Hematopoietic multipotent progenitor cell treated with erythropoietin and hydrocortisone succinate and interleukin-3 and kit ligand, for 17 days (in vitro differentiated cells): ENCODE data around the gene TSPAN32.
"Not testable (repeated sequence)": the region's sequence is repeated elsewhere in the genome, so short reads cannot be mapped to it uniquely, and the experiment has no call there.

Experiments
- DNase-seq: peaks from one replicate; pipeline ENCODE4 v3.0.0-alpha.2; 2015; ENCODE audit warnings: low spot score

TSPAN32 gene

GRCh38 chr11:2267306-2267850, 34.4 kb upstream of the TSPAN32 start:
- DNase-seq, result no peak

DNA sequence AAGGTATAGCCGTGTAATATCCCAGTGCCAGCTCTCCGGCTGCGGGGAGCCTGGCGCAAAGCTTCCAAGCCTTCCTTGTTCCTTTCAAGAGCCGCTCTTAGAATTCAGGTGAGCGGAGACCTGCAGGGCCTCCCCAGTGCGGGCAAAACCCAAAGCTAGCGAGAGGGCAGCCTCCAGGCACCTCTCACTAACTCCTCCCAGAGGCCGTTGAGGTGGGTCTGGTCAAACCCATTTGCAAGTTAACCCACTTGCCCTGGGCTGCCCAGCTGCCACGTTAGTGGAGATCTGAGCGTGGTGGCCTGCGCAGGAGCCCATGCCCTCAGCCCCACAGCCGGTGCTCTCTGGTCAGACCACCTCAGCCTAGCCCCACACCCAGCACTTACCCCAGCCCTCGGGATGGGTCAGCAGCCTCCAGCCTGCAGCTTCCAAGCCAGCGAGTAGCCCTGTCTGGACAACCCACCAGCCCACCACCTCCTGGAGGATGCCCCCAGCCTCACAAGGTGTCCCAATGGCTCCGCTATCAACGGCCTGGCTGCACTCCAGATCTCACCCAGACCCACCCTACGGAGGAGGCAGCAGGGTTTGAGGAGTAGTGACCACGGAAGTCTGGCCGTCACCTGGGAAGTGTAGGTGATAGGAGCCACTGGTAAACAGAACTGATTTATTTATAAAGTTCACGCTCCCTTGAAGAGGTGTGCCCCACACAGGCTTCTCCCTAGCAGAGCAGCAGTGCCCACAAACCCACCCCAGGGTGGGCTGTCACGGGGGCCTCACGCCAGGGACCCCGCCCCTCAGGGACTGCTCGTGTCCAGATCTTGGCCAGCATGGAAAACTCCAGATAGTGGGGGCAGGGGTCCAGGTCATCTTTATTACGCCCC, 33.7 kb upstream of the TSPAN32 start:
- no peak for DNase-seq

GRCh38 chr11:2268729-2269600, 32.8 kb upstream of the TSPAN32 start:
- no peak for DNase-seq

- no peak for DNase-seq
These were observed 32.1 kb upstream of the TSPAN32 start for GRCh38 chr11:2269601-2270321.

- DNase-seq, result no peak
These were observed 31.3 kb upstream of the TSPAN32 start, which contains the start of gene ASCL2 for GRCh38 chr11:2270322-2271076. Gene ASCL2 (minus strand): TSS chr11:2270588. CDS start chr11:2270332, 256 bp downstream.

GRCh38 chr11:2271077-2271326, 30.8 kb upstream of the TSPAN32 start:
- no peak for DNase-seq

DNA sequence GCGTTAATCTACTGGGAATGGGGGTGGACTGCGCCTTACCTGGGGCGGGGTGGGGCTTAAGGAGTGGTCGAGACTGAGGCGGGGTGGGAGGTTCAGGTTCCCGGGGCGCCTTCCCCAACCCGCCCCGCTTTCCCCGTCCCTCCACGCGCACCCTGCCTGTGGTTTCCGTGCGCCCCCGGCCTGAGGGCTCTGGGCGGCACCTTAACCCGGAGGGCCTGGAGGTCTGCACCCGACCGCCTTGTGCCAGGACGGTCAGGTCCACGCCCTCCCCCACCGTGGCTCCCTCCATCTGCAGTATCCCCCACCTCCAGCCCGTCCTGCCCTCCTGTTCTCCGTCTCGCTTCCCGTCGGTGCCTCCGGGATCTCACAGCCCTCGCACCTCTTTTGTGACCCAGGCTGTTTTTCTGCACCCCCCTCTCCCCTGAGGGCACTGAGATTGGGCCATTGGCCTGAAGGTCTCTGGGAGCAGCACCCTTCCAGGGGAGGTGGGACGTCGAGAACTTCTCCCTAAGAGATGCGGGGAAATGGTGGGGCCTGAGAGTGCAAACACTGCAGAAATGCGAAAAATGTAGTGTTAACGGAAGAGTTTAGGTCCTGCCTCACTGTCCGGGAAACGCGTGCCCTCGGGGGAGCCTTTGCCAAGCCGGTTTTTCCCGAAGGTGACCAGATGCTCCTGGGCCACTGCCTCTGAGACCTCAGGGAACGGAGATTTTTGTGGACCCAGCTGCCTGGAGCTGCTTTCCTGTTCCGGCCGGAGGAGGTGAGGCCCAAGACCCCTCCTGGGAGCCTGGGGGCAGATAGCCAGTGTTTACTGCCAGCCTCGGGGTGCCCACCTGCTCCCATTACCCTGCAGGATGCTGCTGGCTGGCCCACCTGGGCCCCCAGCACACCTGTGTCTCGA, 30.2 kb upstream of the TSPAN32 start:
- DNase-seq, result no peak

DNA sequence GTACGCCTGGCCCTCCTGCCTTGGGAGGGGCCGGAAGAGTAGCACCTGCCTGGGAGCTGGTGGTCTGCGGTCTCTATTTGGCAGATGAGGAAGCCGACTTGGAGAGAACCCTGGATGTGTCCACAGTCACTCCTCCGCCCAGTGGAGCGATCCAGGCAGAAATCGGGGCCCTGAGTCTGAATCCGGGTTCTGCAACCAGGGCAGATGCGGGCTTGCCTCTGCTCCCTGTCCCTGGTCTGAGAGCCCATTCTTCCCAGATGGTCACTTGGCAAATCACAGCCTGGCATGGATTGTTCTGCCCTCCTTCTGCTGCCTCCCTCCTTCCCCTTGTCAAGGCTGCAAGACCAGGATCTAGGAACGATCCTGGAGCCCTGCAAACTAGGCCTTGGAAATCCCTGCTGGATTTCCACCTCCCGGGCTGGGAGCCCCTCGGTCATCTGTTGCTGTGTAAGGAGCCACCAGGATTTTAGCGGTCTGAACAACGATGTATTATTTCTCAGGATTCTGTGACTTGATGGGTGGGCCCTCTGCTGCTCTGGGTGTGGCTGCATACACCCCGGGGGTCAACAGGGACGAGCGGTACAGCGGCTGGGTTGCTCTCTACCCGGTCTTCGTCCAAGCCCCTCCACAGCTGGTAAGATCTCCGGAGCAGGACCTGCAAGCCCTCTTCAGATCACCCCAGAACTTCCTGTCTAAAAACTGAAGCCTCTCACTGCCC, 29.4 kb upstream of the TSPAN32 start:
- DNase-seq, result no peak

DNA sequence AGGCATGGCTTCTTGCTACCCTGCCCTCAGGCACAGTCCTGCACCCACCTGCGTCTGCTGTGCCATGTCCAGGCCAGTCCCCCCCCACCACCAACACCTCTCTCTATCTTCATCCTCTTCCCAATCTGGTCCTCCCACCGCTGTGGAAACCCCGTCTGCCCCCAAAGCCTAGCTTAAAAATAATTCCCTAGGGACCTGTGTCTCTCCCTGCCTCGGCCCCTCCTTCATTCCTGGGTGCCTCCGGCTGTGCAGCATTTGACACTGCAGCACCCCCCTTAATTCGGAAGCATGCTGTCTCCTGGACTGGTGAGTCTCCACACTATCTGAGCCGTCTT, 28.9 kb upstream of the TSPAN32 start:
- no peak for DNase-seq

GRCh38 chr11:2273311-2273710, 28.5 kb upstream of the TSPAN32 start:
- DNase-seq, result no peak

DNA sequence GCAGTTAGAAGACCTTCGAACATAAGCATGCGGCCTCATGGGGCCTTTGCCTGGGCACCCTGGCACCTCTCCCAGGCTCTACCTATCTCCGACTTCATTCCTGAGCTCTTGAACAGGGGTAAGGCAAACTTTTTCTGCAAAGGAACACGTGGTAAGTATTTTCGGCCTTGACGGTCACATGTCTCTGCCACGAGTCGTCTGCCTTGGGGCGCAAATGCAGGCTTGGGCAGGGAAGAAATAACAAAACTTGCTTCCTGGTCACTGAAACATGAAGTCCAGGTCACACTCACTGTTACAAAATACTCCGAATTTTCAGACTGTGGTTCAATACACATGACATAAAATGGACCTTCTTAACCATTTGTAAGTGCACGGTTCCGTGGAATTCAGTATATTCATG, 28.0 kb upstream of the TSPAN32 start:
- no peak for DNase-seq

DNA sequence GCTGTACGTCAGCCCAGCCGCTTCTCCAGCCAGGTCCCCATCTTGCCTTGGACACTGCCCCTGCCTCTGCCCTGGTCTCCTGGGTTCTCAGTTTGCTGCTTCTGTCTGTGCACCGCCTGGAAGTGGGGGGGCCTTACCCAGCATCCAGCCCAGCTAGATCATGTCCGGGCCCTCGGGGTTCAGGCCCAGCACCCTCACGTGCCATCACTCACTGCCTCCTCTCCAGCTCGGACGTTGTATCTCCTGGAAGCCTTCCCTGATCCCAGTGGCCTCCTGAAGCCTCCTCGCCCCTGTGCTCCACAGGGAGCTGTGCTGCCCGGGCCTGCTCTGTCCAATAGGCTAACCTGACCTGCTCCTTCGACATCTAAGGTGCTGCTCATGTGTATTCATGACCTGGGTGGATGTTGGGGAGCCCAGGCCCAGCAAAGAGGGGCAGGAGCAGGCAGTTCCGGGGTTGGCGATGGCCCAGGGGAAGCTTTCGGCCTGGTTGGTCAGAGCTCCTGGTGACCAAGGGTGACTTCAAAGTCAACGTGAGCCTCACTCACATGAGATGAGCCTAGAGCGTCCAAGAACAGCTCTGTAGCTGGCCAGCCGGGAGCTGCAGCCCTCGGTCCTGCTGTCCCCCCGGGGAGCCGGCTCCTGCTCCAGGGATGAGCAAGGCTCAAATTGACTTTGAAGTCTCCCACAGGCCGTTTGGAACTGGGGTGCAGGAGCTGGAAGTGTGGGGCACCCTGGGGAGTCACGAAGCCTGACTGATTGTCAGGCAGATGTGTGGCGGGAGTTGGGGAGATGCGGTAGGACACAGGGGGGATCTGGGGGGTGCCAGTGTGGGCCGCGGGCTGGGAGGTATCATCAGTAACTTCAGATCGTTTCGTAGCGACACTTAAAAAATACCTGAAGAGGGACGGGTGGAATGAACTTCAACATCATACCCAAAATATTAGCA, 26.2 kb upstream of the TSPAN32 start:
- DNase-seq, result no peak

DNA sequence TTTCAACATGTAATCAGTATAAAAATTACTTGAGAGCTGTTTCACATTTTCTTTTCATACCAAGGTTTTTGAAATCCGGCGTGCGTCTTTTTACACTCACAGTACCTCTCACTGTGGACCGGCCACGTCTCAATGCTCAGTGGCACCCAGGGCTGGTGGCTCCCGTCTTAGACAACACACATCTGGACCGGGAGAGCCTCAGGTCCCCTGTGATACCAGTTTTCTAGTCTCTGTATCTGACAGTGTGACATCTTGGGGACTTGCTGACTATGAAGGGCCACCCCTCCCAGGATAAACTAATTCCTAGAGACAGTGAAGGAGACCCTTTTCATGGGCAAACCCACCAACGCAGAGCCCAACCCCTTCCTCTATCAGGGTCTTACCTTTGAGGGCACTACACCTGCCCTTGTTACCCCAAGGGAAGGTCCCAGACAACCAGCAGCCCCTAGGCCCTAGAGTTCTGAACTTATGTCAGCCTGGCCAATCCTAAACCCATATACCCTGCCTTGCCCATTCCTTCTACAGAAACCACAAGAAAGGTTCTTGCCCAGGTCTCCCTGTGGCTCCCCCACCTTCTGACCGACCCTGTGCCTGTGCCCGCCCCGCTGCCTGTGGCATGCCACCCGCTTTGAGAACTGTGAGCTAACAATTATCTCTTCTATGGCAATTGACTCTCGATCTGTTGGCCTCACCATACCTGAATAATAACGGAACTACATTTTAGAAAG, 25.4 kb upstream of the TSPAN32 start:
- no peak for DNase-seq

DNA sequence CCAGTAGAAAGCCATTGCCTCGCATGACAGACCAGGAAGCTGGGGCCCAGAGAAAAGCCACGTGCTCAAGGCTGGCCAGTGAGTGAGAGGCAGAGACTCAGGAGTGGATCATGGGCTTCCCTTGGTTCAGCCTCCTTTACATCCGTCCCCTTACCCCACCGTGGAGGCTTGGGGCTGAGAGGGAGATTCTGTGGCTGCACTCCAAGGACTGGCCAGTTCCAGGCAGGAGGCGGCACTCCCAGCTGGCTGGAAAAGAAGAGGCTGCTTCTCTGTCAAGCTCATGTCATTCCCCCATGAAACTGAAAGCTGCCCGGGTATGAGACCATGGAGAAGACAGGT, 24.8 kb upstream of the TSPAN32 start:
- no peak for DNase-seq

- no peak for DNase-seq
These were observed 23.8 kb upstream of the TSPAN32 start for GRCh38 chr11:2277933-2278523.

- DNase-seq, result no peak
These were observed 21.6 kb upstream of the TSPAN32 start for GRCh38 chr11:2280208-2280607.

- DNase-seq, result not testable (repeated sequence)
These were observed 15.5 kb upstream of the TSPAN32 start for GRCh38 chr11:2286350-2286749.

DNA sequence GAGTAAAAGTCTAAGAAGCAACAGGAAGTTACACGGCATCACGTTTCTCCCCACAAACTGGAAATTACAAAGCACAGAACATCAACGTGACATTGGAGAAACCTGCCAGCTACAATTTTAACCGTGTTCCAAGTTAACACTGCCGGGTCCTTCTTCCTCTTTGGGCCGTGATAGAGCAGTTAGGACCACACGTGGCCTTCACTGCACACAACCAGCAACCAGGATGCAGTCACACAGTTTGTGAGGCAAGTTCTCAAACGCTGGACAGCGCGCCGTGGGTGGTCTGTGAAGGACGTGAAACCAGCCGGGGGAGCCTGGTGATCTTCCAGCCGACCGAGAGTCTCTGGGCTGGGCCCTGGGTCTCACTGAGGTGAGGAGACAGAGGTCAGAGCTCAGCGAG, 14.7 kb upstream of the TSPAN32 start:
- no peak for DNase-seq
